ENCODE results near the gene PUDP. TPM values are rescaled to one million over a fixed set of nuclear protein-coding genes. Genes with fewer than 3 reads are reported as not detected.

The PUDP gene
- total RNA-seq, 4 donors from 2014 or later, result 10.4 to 16.6 (median 11.5) TPM

DNA sequence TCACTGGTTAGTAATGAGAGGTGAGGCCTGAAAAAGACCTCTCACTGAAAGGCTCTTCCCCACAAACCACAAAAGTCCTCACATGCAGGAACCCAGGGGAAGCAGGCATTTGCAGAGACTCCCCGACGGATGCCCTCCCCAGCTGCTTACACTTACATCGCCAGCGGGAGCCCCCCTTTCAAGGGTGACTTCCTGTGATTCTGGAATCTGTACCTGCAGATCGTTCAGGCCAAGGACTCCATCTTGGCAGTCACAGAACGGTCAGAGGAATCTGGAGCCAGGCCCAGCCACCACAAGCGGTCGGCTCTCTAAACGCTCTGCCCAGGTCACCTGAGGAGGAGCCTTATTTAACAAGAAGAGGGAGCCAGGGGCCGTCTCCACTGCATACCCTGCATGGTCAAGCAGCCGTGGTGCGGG, 71.7 kb downstream of the PUDP start:
- H3K4me1 ChIP-seq, result peaks cover 0 to 6% (median 0%) of the 10 kb centered on the region in 3 donors
- TF ChIP-seq, protein P1, sequence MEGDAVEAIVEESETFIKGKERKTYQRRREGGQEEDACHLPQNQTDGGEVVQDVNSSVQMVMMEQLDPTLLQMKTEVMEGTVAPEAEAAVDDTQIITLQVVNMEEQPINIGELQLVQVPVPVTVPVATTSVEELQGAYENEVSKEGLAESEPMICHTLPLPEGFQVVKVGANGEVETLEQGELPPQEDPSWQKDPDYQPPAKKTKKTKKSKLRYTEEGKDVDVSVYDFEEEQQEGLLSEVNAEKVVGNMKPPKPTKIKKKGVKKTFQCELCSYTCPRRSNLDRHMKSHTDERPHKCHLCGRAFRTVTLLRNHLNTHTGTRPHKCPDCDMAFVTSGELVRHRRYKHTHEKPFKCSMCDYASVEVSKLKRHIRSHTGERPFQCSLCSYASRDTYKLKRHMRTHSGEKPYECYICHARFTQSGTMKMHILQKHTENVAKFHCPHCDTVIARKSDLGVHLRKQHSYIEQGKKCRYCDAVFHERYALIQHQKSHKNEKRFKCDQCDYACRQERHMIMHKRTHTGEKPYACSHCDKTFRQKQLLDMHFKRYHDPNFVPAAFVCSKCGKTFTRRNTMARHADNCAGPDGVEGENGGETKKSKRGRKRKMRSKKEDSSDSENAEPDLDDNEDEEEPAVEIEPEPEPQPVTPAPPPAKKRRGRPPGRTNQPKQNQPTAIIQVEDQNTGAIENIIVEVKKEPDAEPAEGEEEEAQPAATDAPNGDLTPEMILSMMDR (IDR thresholded peaks at IDR 0.05), result no peak
- TF ChIP-seq POLR2A (IDR thresholded peaks at IDR 0.05), result no peak
- DNase-seq, result no peak
- 82% methylated on average over 5 of the region's 12 CpGs; no CpG with 5 or more reads in 1 of the 2 donors for WGBS, 2 donors
- no peak overlapping the region for H3K27ac ChIP-seq
- H3K36me3 ChIP-seq, result no peaks in the 10 kb centered on the region
- intact Hi-C loops (cut with DNase I), result no loop called here
- H3K4me3 ChIP-seq, result no peak overlapping the region
- no peaks in the 10 kb centered on the region for H3K27me3 ChIP-seq
- no peaks in the 10 kb centered on the region for H3K9me3 ChIP-seq

DNA sequence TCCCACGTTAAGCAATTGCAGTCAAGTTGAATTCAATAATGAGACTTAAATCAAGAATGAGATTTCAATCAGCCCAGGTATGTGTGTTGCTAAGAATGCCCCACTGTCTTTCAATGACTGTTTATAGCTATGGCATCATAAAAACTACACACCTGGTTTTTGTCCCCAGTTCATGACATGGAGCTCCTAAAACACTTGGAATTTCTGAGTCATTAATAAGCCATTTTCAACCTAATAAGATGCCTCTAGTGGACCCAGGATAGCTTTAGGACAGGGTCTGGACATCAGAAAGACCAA, 73.1 kb downstream of the PUDP start:
- intact Hi-C loops (cut with DNase I), result no loop called here
- H3K27me3 ChIP-seq, result no peaks in the 10 kb centered on the region
- WGBS, 2 donors, result 14 to 64% methylated on average over 1 of the region's 1 CpG
- H3K4me3 ChIP-seq, result no peak overlapping the region
- TF ChIP-seq POLR2A (IDR thresholded peaks at IDR 0.05), result no peak
- TF ChIP-seq, protein P1 (IDR thresholded peaks at IDR 0.05), result no peak
- H3K27ac ChIP-seq, result peak overlapping the region in 1 of 4 donors; percentile 25
- no peak for DNase-seq
- peaks cover 0 to 6% (median 0%) of the 10 kb centered on the region in 3 donors for H3K4me1 ChIP-seq
- H3K36me3 ChIP-seq, result no peaks in the 10 kb centered on the region
- no peaks in the 10 kb centered on the region for H3K9me3 ChIP-seq

DNA sequence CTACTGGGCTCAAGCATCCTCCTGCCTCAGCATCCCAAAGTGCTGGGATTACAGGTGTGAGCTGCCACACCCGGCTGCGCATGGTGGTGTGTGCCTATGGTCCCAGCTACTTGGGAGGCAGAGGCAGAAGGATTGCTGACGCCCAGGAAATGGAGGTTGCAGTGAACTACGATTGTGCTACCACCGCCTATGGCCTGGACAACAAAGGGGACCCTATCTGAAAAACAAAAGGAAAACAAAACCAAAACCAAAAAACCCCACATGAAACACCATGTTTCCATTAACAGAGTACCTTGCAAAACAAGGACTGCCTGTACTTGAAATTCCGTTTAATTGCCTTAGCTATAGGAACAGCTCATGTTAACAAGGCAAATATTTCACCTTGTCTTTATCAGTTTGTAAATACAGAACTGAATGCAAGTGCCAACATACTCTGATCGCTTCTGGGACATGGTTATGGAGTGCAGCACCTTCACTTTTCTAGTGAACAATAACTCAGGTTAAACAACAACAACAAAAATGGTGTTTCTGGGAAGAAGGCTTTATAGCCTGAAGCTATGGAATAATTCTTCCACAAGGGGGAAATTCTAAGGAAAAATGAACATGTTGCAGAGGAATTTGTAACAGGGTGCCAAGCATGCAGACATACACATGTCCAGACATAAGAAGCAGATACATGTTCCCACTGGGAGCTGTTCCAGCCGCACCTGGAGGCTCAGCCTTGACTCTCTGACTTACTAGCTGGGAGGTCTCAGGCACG, 73.6 kb downstream of the PUDP start:
- 51 to 57% methylated on average over 5 to 9 of the region's 9 CpGs for WGBS, 2 donors
- TF ChIP-seq, protein P1 (IDR thresholded peaks at IDR 0.05), result no peak
- no peak for TF ChIP-seq POLR2A (IDR thresholded peaks at IDR 0.05)
- Histone ChIP-seq H3K4me1 (peaks cover 0 to 6% (median 0%) of the 10 kb centered on the region in 3 donors), H3K9me3 (no peaks in the 10 kb centered on the region), H3K27me3 (no peaks in the 10 kb centered on the region), H3K4me3 (no peak overlapping the region), H3K36me3 (no peaks in the 10 kb centered on the region), H3K27ac (peak overlapping the region in 1 of 4 donors; percentile 33)
- no peak for DNase-seq
- intact Hi-C loops (cut with DNase I), result no loop called here

DNA sequence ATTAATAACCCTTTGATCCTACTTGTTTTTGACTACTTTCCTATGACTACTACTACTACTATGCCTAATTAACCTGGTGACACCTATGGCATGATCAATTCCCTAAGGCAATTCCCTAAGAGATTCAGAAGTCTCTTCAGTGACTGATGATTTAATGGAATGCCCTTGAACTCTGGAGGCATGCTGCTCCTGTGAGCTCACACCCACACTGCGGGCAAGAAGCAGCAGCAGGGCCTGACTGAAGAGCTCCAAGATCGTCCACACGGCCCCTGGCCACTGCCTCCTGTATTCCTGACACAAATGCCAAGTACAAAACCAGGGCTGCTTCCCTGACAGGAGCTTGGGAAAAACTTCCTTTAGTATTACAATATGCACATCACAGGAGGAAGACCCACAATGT, 74.6 kb downstream of the PUDP start:
- DNase-seq, result no peak
- 64% methylated on average over 3 of the region's 3 CpGs; no CpG with 5 or more reads in 1 of the 2 donors for WGBS, 2 donors
- Histone ChIP-seq H3K36me3 (no peaks in the 10 kb centered on the region), H3K9me3 (no peaks in the 10 kb centered on the region), H3K27me3 (no peaks in the 10 kb centered on the region), H3K4me3 (no peak overlapping the region), H3K27ac (peak overlapping the region in 1 of 4 donors; percentile 17), H3K4me1 (peaks cover 0 to 6% (median 0%) of the 10 kb centered on the region in 3 donors)
- intact Hi-C loops (cut with DNase I), result no loop called here
- no peak for TF ChIP-seq POLR2A (IDR thresholded peaks at IDR 0.05)
- TF ChIP-seq, protein P1 (IDR thresholded peaks at IDR 0.05), result no peak

DNA sequence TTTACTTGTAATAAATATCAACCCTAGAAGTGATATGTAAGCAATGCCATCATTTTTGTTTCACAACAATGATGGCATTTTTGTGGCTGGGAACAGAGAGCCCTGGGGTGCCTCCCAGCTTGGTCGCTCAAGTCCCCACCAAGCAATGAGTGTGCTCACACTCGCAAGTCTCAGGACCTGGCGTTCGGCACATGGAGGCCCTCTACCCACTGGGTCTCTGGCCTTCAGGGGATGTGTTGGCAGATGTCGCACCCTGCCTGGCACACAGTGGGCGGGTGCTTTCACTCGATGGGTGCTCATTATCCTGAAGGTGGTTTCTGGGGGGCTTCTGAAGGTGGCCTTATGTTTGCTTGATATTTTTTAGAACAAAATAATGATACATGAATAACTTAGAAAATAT, 75.1 kb downstream of the PUDP start:
- H3K4me1 ChIP-seq, result peaks cover 0 to 6% (median 0%) of the 10 kb centered on the region in 3 donors
- H3K4me3 ChIP-seq, result no peak overlapping the region
- H3K27ac ChIP-seq, result no peak overlapping the region
- H3K9me3 ChIP-seq, result no peaks in the 10 kb centered on the region
- H3K36me3 ChIP-seq, result no peaks in the 10 kb centered on the region
- H3K27me3 ChIP-seq, result no peaks in the 10 kb centered on the region
- no peak for DNase-seq
- intact Hi-C loops (cut with DNase I), result no loop called here
- 91 to 100% methylated on average over 6 to 7 of the region's 7 CpGs for WGBS, 2 donors
- no peak for TF ChIP-seq POLR2A (IDR thresholded peaks at IDR 0.05)
- TF ChIP-seq, protein P1 (IDR thresholded peaks at IDR 0.05), result no peak
